ENCODE data around the gene PEX1. TPM values are rescaled to one million over a fixed set of nuclear protein-coding genes. Genes with fewer than 3 reads are reported as not detected.
"Not testable (repeated sequence)": the region's sequence is repeated elsewhere in the genome, so short reads cannot be mapped to it uniquely, and the experiment has no call there.

PEX1 gene
- total and polyA plus RNA-seq, 2 of the 4 experiments (the other 2 are of a cell fraction) = 8.1 to 12.7 TPM

DNA sequence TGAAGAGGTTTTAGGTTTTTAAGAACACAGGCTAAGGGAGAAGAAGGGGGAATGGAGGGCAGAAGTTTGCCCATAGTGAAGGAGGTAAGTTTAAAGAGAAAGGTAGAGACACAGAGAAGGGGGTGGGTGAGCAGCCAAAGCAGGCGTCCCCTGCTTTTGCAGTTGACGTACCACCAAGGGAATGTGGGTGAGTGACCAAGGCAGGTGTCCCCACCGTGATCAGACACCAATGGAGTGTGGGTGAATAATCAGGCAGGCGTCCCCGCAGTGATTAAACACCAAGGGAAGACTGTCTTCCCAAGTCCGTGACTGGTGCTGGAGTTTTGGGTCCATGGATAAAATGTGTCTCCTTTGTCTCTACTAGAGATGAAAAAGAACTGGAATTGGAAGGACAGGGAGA is 44.1 kb downstream of the PEX1 start:
- H2BK120ac ChIP-seq (ENCODE audit: low read depth, low read length); H3K23ac ChIP-seq (ENCODE audit: low read depth, low read length); CTCF ChIA-PET; H4K5ac ChIP-seq (ENCODE audit: low read depth, low read length); H3K27me3 ChIP-seq (ENCODE audit: control insufficient read depth, insufficient read depth, low read length); dilution Hi-C loops (cut with HindIII; ENCODE audit: low sequenced_read_pairs, unreplicated experiment); H2AK9ac ChIP-seq (replicated peaks; ENCODE audit: low read depth, low read length, poor library complexity); ATAC-seq (ENCODE audit: low read depth); H3K56ac ChIP-seq (ENCODE audit: extremely low read depth, insufficient read depth, low read length); H3K4me2 ChIP-seq (ENCODE audit: low read depth, low read length); BruUV-seq (replicated peaks); H2AFZ ChIP-seq (replicated peaks; ENCODE audit: low read length, poor library complexity); H2BK5ac ChIP-seq (ENCODE audit: low read depth, low read length, poor library complexity, severe bottlenecking); H4K20me1 ChIP-seq (ENCODE audit: insufficient read depth, low read length); H3K9ac ChIP-seq (ENCODE audit: low read depth, low read length); H3K4ac ChIP-seq (ENCODE audit: low read depth, low read length); H4K8ac ChIP-seq (ENCODE audit: low read depth in 2 of 2, low read length in 2 of 2); H3K9me1 ChIP-seq (ENCODE audit: insufficient read depth, low read length); intact Hi-C loops (cut with micrococcal nuclease); H3K27ac ChIP-seq (ENCODE audit: insufficient read depth, low read length); DNase-seq; H3K4me1 ChIP-seq (ENCODE audit: control insufficient read depth, insufficient read depth, low read length); in situ Hi-C loops (cut with MboI; ENCODE audit: low sequenced_read_pairs); H3K18ac ChIP-seq (ENCODE audit: low read depth, low read length); H4K91ac ChIP-seq (ENCODE audit: insufficient read depth, low read depth, low read length); POLR2A ChIA-PET (ENCODE audit: unreplicated experiment); H2BK20ac ChIP-seq (ENCODE audit: low read depth, low read length); H3K14ac ChIP-seq (replicated peaks; ENCODE audit: low read depth, low read length); H2AK5ac ChIP-seq (ENCODE audit: low read depth, low read length); H3K36me3 ChIP-seq (ENCODE audit: control insufficient read depth, insufficient read depth, low read length); H3K4me3 ChIP-seq (ENCODE audit: insufficient read depth, low read depth, low read length); H2BK15ac ChIP-seq (ENCODE audit: low read depth, low read length); H3K79me1 ChIP-seq (ENCODE audit: low read depth in 1 of 2, low read length in 2 of 2); H3K9me3 ChIP-seq (ENCODE audit: control insufficient read depth, insufficient read depth, low read length): not testable (repeated sequence)
- 97% methylated on average over 4 of the region's 6 CpGs; no CpG with 5 or more reads in 1 of the 2 experiments for WGBS, 2 experiments (ENCODE audit: extremely low coverage in 2 of 2, insufficient read length in 1 of 2)

- H3K9me3 ChIP-seq (ENCODE audit: control insufficient read depth, insufficient read depth, low read length); H3K14ac ChIP-seq (replicated peaks; ENCODE audit: low read depth, low read length); H2BK5ac ChIP-seq (ENCODE audit: low read depth, low read length, poor library complexity, severe bottlenecking); H3K4me2 ChIP-seq (ENCODE audit: low read depth, low read length); H2BK120ac ChIP-seq (ENCODE audit: low read depth, low read length); H2AK5ac ChIP-seq (ENCODE audit: low read depth, low read length); H3K23ac ChIP-seq (ENCODE audit: low read depth, low read length); H3K4ac ChIP-seq (ENCODE audit: low read depth, low read length); ATAC-seq (ENCODE audit: low read depth); H3K4me1 ChIP-seq (ENCODE audit: control insufficient read depth, insufficient read depth, low read length); DNase-seq; intact Hi-C loops (cut with micrococcal nuclease); H4K20me1 ChIP-seq (ENCODE audit: insufficient read depth, low read length); POLR2A ChIA-PET (ENCODE audit: unreplicated experiment); H2BK20ac ChIP-seq (ENCODE audit: low read depth, low read length); H3K27me3 ChIP-seq (ENCODE audit: control insufficient read depth, insufficient read depth, low read length); H4K5ac ChIP-seq (ENCODE audit: low read depth, low read length); CTCF ChIA-PET; BruUV-seq (replicated peaks); H3K9me1 ChIP-seq (ENCODE audit: insufficient read depth, low read length); H2BK15ac ChIP-seq (ENCODE audit: low read depth, low read length); H2AFZ ChIP-seq (replicated peaks; ENCODE audit: low read length, poor library complexity); H3K56ac ChIP-seq (ENCODE audit: extremely low read depth, insufficient read depth, low read length); H3K79me1 ChIP-seq (ENCODE audit: low read depth in 1 of 2, low read length in 2 of 2); H3K36me3 ChIP-seq (ENCODE audit: control insufficient read depth, insufficient read depth, low read length); in situ Hi-C loops (cut with MboI; ENCODE audit: low sequenced_read_pairs); H3K4me3 ChIP-seq (ENCODE audit: insufficient read depth, low read depth, low read length); H2AK9ac ChIP-seq (replicated peaks; ENCODE audit: low read depth, low read length, poor library complexity); H3K9ac ChIP-seq (ENCODE audit: low read depth, low read length); H4K8ac ChIP-seq (ENCODE audit: low read depth in 2 of 2, low read length in 2 of 2); H3K18ac ChIP-seq (ENCODE audit: low read depth, low read length); dilution Hi-C loops (cut with HindIII; ENCODE audit: low sequenced_read_pairs, unreplicated experiment); H3K27ac ChIP-seq (ENCODE audit: insufficient read depth, low read length); H4K91ac ChIP-seq (ENCODE audit: insufficient read depth, low read depth, low read length): not testable (repeated sequence)
- WGBS, 2 experiments (ENCODE audit: extremely low coverage in 2 of 2, insufficient read length in 1 of 2) = 27% methylated on average over 3 of the region's 6 CpGs; no CpG with 5 or more reads in 1 of the 2 experiments
Observed at GRCh38 chr7:92483624-92484023, 44.7 kb downstream of the PEX1 start.

Measured in IMR-90 (cell line).